ENCODE data around the gene TNNI3K.

- TF ChIP-seq CTCF (IDR thresholded peaks at IDR 0.05) (no peak), POLR2A (IDR thresholded peaks at IDR 0.05) (no peak), POLR2AphosphoS5 (IDR thresholded peaks at IDR 0.05; ENCODE audit: insufficient read depth in 1 of 2, low read depth in 1 of 2) (no peak)
Measured at GRCh38 chr1:74197255-74197654, 37.9 kb upstream of the TNNI3K start.
